ENCODE measurements around the gene SERPINI1. TPM values are rescaled to one million over a fixed set of nuclear protein-coding genes. Genes with fewer than 3 reads are reported as not detected.

Gene SERPINI1
- total and polyA plus RNA-seq, 12 donors: 4.5 to 17.1 (median 10.1) TPM

GRCh38 chr3:167728632-167729323, 6.7 kb upstream of the SERPINI1 start:
- intact Hi-C loops (cut with DNase I): no loop called here
- no peaks in the 10 kb centered on the region for H3K27me3 ChIP-seq
- no peak overlapping the region for H3K4me3 ChIP-seq
- peaks cover 0 to 12% (median 0%) of the 10 kb centered on the region in 9 donors for H3K36me3 ChIP-seq
- no peak for DNase-seq
- ATAC-seq: peak in 6 of 8 donors; percentile 66 to 88 (median 78)
- WGBS, 2 donors: 36 to 48% methylated on average over 3 of the region's 3 CpGs
- H3K4me1 ChIP-seq: peaks cover 0 to 94% (median 67%) of the 10 kb centered on the region in 9 donors
- no peak for TF ChIP-seq CTCF (IDR thresholded peaks at IDR 0.05)
- H3K27ac ChIP-seq: peak overlapping the region in 7 of 10 donors; percentile 19 to 70 (median 52)
- H3K9me3 ChIP-seq: no peaks in the 10 kb centered on the region

- no peak for DNase-seq
- no peak for ATAC-seq
- intact Hi-C loops (cut with DNase I): no loop called here
- H3K27me3 ChIP-seq: no peaks in the 10 kb centered on the region
- no peak overlapping the region for H3K4me3 ChIP-seq
- H3K36me3 ChIP-seq: peaks cover 0 to 8% (median 0%) of the 10 kb centered on the region in 9 donors
- no peaks in the 10 kb centered on the region for H3K9me3 ChIP-seq
- H3K27ac ChIP-seq: peak overlapping the region in 4 of 10 donors; percentile 26 to 70 (median 41)
- H3K4me1 ChIP-seq: peaks cover 0 to 90% (median 70%) of the 10 kb centered on the region in 9 donors
- TF ChIP-seq CTCF (IDR thresholded peaks at IDR 0.05): no peak
- 65 to 78% methylated on average over 2 of the region's 2 CpGs for WGBS, 2 donors
These were observed 5.9 kb upstream of the SERPINI1 start for GRCh38 chr3:167729591-167729990.

GRCh38 chr3:167731393-167731792, 4.1 kb upstream of the SERPINI1 start:
- intact Hi-C loops (cut with DNase I): loop anchor here in 5 of 10 donors (5.0 to 10.0 kb wide), 4 partner anchors 83 to 153 kb away; no protein-coding TSS in a partner anchor
- DNase-seq (no peak), ATAC-seq (no peak)
- Histone ChIP-seq H3K4me1 (peaks cover 0 to 84% (median 74%) of the 10 kb centered on the region in 9 donors), H3K27me3 (no peaks in the 10 kb centered on the region), H3K4me3 (no peak overlapping the region), H3K27ac (no peak overlapping the region), H3K9me3 (no peaks in the 10 kb centered on the region), H3K36me3 (peaks cover 0 to 5% (median 0%) of the 10 kb centered on the region in 9 donors)
- whole genome bisulfite sequencing, 2 donors: 94 to 98% methylated on average over 2 of the region's 2 CpGs
- no peak for TF ChIP-seq CTCF (IDR thresholded peaks at IDR 0.05)

GRCh38 chr3:167732313-167733065, 3.0 kb upstream of the SERPINI1 start:
- Histone ChIP-seq H3K27me3 (no peaks in the 10 kb centered on the region), H3K4me1 (peaks cover 0 to 76% (median 69%) of the 10 kb centered on the region in 9 donors), H3K36me3 (peaks cover 0 to 5% (median 0%) of the 10 kb centered on the region in 9 donors), H3K4me3 (no peak overlapping the region), H3K9me3 (no peaks in the 10 kb centered on the region), H3K27ac (peak overlapping the region in 1 of 10 donors; percentile 9)
- intact Hi-C loops (cut with DNase I): loop anchor here in 5 of 10 donors (5.0 to 10.0 kb wide), 4 partner anchors 82 to 152 kb away; no protein-coding TSS in a partner anchor
- no peak for TF ChIP-seq CTCF (IDR thresholded peaks at IDR 0.05)
- ATAC-seq: no peak
- no peak for DNase-seq
- 40 to 43% methylated on average over 7 of the region's 7 CpGs for WGBS, 2 donors

Data from heart right ventricle (tissue), 16 donors.